ENCODE measurements around the gene OR56A3. TPM values are rescaled to one million over a fixed set of nuclear protein-coding genes. Genes with fewer than 3 reads are reported as not detected.

The OR56A3 gene
- total and polyA plus RNA-seq, 2 of the 4 experiments (the other 2 are of a cell fraction), result not detected

GRCh38 chr11:5931061-5931460 lies 11.0 kb upstream of the OR56A3 start:
- CTCF ChIA-PET, result no interaction called here
- TF ChIP-seq MAZ (IDR thresholded peaks at IDR 0.05; ENCODE audit: borderline replicate concordance, low read depth, low read length), result no peak
- Histone ChIP-seq H3K9me1 (ENCODE audit: insufficient read depth, low read length) (no peaks in the 10 kb centered on the region), H2AK9ac (replicated peaks; ENCODE audit: low read depth, low read length, poor library complexity) (no peak overlapping the region), H2AFZ (replicated peaks; ENCODE audit: low read length, poor library complexity) (no peak overlapping the region), H2BK20ac (ENCODE audit: low read depth, low read length) (no peak overlapping the region), H3K79me1 (ENCODE audit: low read depth in 1 of 2, low read length in 2 of 2) (no peaks in the 10 kb centered on the region), H2BK120ac (ENCODE audit: low read depth, low read length) (no peak overlapping the region), H3K27me3 (ENCODE audit: control insufficient read depth, insufficient read depth, low read length) (no peaks in the 10 kb centered on the region), H4K8ac (ENCODE audit: low read depth in 2 of 2, low read length in 2 of 2) (no peak overlapping the region), H3K4me2 (ENCODE audit: low read depth, low read length) (no peak overlapping the region), H3K23ac (ENCODE audit: low read depth, low read length) (no peak overlapping the region), H2AK5ac (ENCODE audit: low read depth, low read length) (no peak overlapping the region), H3K4ac (ENCODE audit: low read depth, low read length) (no peak overlapping the region), H3K27ac (ENCODE audit: insufficient read depth, low read length) (no peak overlapping the region), H2BK15ac (ENCODE audit: low read depth, low read length) (no peak overlapping the region), H3K4me1 (ENCODE audit: control insufficient read depth, insufficient read depth, low read length) (no peaks in the 10 kb centered on the region), H3K56ac (ENCODE audit: extremely low read depth, insufficient read depth, low read length) (no peak overlapping the region), H3K9me3 (ENCODE audit: control insufficient read depth, insufficient read depth, low read length) (peaks cover 43% of the 10 kb centered on the region), H4K5ac (ENCODE audit: low read depth, low read length) (no peak overlapping the region), H3K9ac (ENCODE audit: low read depth, low read length) (no peak overlapping the region), H3K36me3 (ENCODE audit: control insufficient read depth, insufficient read depth, low read length) (no peaks in the 10 kb centered on the region), H3K4me3 (ENCODE audit: insufficient read depth, low read depth, low read length) (no peak overlapping the region), H4K20me1 (ENCODE audit: insufficient read depth, low read length) (no peaks in the 10 kb centered on the region), H4K91ac (ENCODE audit: insufficient read depth, low read depth, low read length) (no peak overlapping the region), H2BK5ac (ENCODE audit: low read depth, low read length, poor library complexity, severe bottlenecking) (no peak overlapping the region), H3K14ac (replicated peaks; ENCODE audit: low read depth, low read length) (no peak overlapping the region), H3K18ac (ENCODE audit: low read depth, low read length) (no peak overlapping the region)
- no peak for DNase-seq
- in situ Hi-C loops (cut with MboI; ENCODE audit: low sequenced_read_pairs) (no loop called here), dilution Hi-C loops (cut with HindIII; ENCODE audit: low sequenced_read_pairs, unreplicated experiment) (no loop called here), intact Hi-C loops (cut with micrococcal nuclease) (no loop called here)
- no TSS peak for BruUV-seq (replicated peaks)
- no peak for ATAC-seq (ENCODE audit: low read depth)
- WGBS, 2 experiments (ENCODE audit: extremely low coverage in 2 of 2, insufficient read length in 1 of 2), result 74% methylated on average over 5 of the region's 8 CpGs; no CpG with 5 or more reads in 1 of the 2 experiments
- POLR2A ChIA-PET (ENCODE audit: unreplicated experiment), result no interaction called here
